Activated T-cell treated with anti-CD3 and anti-CD28 coated beads for 4 hours (primary cell): ENCODE data around the gene DCAF12.
"Not testable (repeated sequence)": the region's sequence is repeated elsewhere in the genome, so short reads cannot be mapped to it uniquely, and the experiment has no call there.

Source experiments
- DNase-seq: peaks from one replicate; pipeline ENCODE4 v3.0.0-alpha.2; 2020

The DCAF12 gene

GRCh38 chr9:34059281-34059680 lies 67.2 kb downstream of the DCAF12 start:
- no peak for DNase-seq

GRCh38 chr9:34049630-34050384 lies 76.7 kb downstream of the DCAF12 start:
- no peak for DNase-seq

GRCh38 chr9:34048727-34049629 lies 77.5 kb downstream of the DCAF12 start, which contains the start of gene UBAP2:
TSS of gene UBAP2 (minus strand) at chr9:34048887. CDS start at chr9:34017148, 31,739 bp downstream.
- peak; percentile 95 for DNase-seq

- DNase-seq = peak; percentile 43
Observed at GRCh38 chr9:34047864-34048726, 78.4 kb downstream of the DCAF12 start.

GRCh38 chr9:34046784-34047379 lies 79.6 kb downstream of the DCAF12 start:
- DNase-seq = no peak

GRCh38 chr9:34045903-34046302 lies 80.6 kb downstream of the DCAF12 start:
- no peak for DNase-seq

- DNase-seq = not testable (repeated sequence)
Observed at GRCh38 chr9:34042074-34042473, 84.4 kb downstream of the DCAF12 start.

GRCh38 chr9:34038851-34039250 lies 87.6 kb downstream of the DCAF12 start:
- not testable (repeated sequence) for DNase-seq

GRCh38 chr9:34037626-34038025 lies 88.9 kb downstream of the DCAF12 start:
- DNase-seq = no peak

GRCh38 chr9:34036625-34037024 lies 89.9 kb downstream of the DCAF12 start:
- DNase-seq = no peak
